ENCODE measurements around the gene CELSR1.
"Not testable (repeated sequence)": the region's sequence is repeated elsewhere in the genome, so short reads cannot be mapped to it uniquely, and the experiment has no call there.

Gene CELSR1

DNA sequence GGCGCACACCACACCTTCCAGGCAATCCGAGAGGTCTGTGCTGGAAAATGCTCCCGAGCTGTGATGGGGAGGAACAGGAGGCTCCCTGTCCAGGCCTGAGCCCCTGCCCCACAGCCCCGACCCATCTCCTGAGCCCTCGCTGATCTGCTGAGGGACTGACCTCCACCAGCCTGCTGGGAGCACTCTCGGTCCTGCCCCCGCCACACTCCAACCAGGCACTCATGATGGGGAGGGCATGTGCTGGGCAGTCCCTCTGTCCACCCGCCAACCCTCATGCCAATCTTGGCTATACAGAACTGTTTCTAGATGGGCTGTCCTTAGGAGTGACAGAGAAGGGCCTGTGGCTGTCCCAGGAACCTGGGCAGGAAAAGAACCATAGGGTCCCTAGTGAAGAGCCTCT, 131.1 kb downstream of the CELSR1 start:
- no peaks in the 10 kb centered on the region for H3K27me3 Mint-ChIP-seq
- no peaks in the 10 kb centered on the region for H3K4me1 Mint-ChIP-seq (ENCODE audit: low read depth)
- no peak overlapping the region for H3K27ac Mint-ChIP-seq

GRCh38 chr22:46405901-46406300, 131.5 kb downstream of the CELSR1 start:
- H3K4me3 Mint-ChIP-seq: no peak overlapping the region
- no peaks in the 10 kb centered on the region for H3K9me3 Mint-ChIP-seq
- H3K27ac Mint-ChIP-seq: no peak overlapping the region
- no peaks in the 10 kb centered on the region for H3K4me1 Mint-ChIP-seq (ENCODE audit: low read depth)
- H3K36me3 Mint-ChIP-seq (ENCODE audit: low read depth): no peaks in the 10 kb centered on the region
- H3K27me3 Mint-ChIP-seq: no peaks in the 10 kb centered on the region

More for the DNA sequence above, 131.1 kb downstream of the CELSR1 start:
- no peaks in the 10 kb centered on the region for H3K9me3 Mint-ChIP-seq
- H3K4me3 Mint-ChIP-seq: no peak overlapping the region
- H3K36me3 Mint-ChIP-seq (ENCODE audit: low read depth): no peaks in the 10 kb centered on the region

DNA sequence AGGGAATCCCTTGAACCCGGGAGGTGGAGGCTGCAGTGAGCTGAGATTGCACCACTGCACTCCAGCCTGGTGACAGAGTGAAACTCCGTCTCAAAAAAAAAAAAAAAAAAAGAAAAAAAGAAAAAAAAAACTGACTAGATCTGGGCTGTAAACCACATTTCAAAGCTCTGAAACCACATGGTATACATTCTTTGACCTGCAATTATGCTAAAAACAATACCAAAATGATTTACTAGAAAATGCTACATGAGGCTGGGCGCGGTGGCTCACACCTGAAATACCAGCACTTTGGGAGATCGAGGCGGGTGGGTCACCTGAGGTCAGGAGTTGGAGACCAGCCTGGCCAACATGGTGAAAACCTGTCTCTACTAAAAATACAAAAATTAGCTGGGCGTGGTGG, 133.5 kb downstream of the CELSR1 start:
- not testable (repeated sequence) for H3K4me3 Mint-ChIP-seq; H3K36me3 Mint-ChIP-seq (ENCODE audit: low read depth); H3K27me3 Mint-ChIP-seq; H3K9me3 Mint-ChIP-seq; H3K4me1 Mint-ChIP-seq (ENCODE audit: low read depth); H3K27ac Mint-ChIP-seq

GRCh38 chr22:46402505-46402904, 134.9 kb downstream of the CELSR1 start:
- Mint-ChIP-seq H3K4me3 (no peak overlapping the region), H3K9me3 (no peaks in the 10 kb centered on the region), H3K27me3 (no peaks in the 10 kb centered on the region), H3K36me3 (ENCODE audit: low read depth) (no peaks in the 10 kb centered on the region), H3K4me1 (ENCODE audit: low read depth) (no peaks in the 10 kb centered on the region), H3K27ac (no peak overlapping the region)

- no peaks in the 10 kb centered on the region for H3K36me3 Mint-ChIP-seq (ENCODE audit: low read depth)
- no peaks in the 10 kb centered on the region for H3K27me3 Mint-ChIP-seq
- no peaks in the 10 kb centered on the region for H3K9me3 Mint-ChIP-seq
- H3K27ac Mint-ChIP-seq: no peak overlapping the region
- H3K4me3 Mint-ChIP-seq: no peak overlapping the region
- H3K4me1 Mint-ChIP-seq (ENCODE audit: low read depth): no peaks in the 10 kb centered on the region
Measured at GRCh38 chr22:46401370-46401769, 136.1 kb downstream of the CELSR1 start.

DNA sequence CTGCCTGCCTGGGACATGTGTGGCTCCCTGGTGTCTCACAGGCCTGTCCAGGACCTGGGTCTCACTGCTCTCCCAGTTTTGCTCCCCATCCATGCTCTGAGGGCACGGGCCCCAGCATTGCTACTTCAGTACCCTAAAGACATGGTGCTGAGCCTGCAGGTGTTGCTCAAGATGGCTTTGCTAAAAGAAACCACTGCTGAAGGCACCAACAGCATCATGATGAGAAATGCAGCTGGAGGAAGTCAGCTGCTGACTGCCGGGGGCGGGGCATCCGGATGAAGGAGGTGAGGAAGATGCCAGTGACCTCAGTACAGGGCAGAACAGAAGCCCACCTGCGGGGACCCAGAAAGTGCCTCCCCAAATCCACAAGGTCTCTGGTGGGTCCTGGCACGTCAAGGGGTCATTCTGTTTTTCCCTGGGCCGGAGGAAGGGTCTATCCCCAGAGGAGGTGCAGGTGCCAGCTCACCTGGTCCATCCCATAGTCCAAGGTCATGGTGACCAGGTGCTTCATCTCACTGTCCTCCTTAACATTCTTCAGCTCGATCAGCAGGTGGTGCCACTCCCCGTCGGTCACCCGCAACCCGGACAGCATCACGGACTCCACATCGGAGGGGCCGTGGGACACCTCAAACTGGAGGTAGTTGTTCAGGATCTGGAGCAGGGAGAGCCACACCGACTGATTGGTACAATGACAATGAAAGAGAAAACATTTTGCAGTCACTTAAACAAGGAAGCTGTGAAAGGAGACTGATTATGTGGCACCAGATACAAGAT, 138.0 kb downstream of the CELSR1 start:
- no peaks in the 10 kb centered on the region for H3K9me3 Mint-ChIP-seq
- H3K4me3 Mint-ChIP-seq: no peak overlapping the region
- H3K36me3 Mint-ChIP-seq (ENCODE audit: low read depth): no peaks in the 10 kb centered on the region
- H3K27ac Mint-ChIP-seq: no peak overlapping the region
- H3K27me3 Mint-ChIP-seq: no peaks in the 10 kb centered on the region
- no peaks in the 10 kb centered on the region for H3K4me1 Mint-ChIP-seq (ENCODE audit: low read depth)

- Mint-ChIP-seq H3K4me1 (ENCODE audit: low read depth) (peaks cover 5% of the 10 kb centered on the region), H3K27me3 (no peaks in the 10 kb centered on the region), H3K36me3 (ENCODE audit: low read depth) (no peaks in the 10 kb centered on the region), H3K9me3 (no peaks in the 10 kb centered on the region), H3K4me3 (no peak overlapping the region), H3K27ac (no peak overlapping the region)
Measured at GRCh38 chr22:46397951-46398350, 139.5 kb downstream of the CELSR1 start.

GRCh38 chr22:46397514-46397913, 139.9 kb downstream of the CELSR1 start:
- H3K36me3 Mint-ChIP-seq (ENCODE audit: low read depth): no peaks in the 10 kb centered on the region
- H3K4me3 Mint-ChIP-seq: no peak overlapping the region
- no peaks in the 10 kb centered on the region for H3K9me3 Mint-ChIP-seq
- H3K4me1 Mint-ChIP-seq (ENCODE audit: low read depth): peaks cover 5% of the 10 kb centered on the region
- H3K27me3 Mint-ChIP-seq: no peaks in the 10 kb centered on the region
- H3K27ac Mint-ChIP-seq: no peak overlapping the region

- not testable (repeated sequence) for H3K4me1 Mint-ChIP-seq (ENCODE audit: low read depth); H3K36me3 Mint-ChIP-seq (ENCODE audit: low read depth); H3K27me3 Mint-ChIP-seq; H3K9me3 Mint-ChIP-seq; H3K4me3 Mint-ChIP-seq; H3K27ac Mint-ChIP-seq
Measured at GRCh38 chr22:46397049-46397448, 140.4 kb downstream of the CELSR1 start.

GRCh38 chr22:46395145-46395544, 142.3 kb downstream of the CELSR1 start:
- peaks cover 5% of the 10 kb centered on the region for H3K4me1 Mint-ChIP-seq (ENCODE audit: low read depth)
- no peak overlapping the region for H3K4me3 Mint-ChIP-seq
- no peak overlapping the region for H3K27ac Mint-ChIP-seq
- no peaks in the 10 kb centered on the region for H3K27me3 Mint-ChIP-seq
- no peaks in the 10 kb centered on the region for H3K9me3 Mint-ChIP-seq
- H3K36me3 Mint-ChIP-seq (ENCODE audit: low read depth): no peaks in the 10 kb centered on the region

- H3K4me1 Mint-ChIP-seq (ENCODE audit: low read depth): peaks cover 5% of the 10 kb centered on the region
- H3K27ac Mint-ChIP-seq: no peak overlapping the region
- no peak overlapping the region for H3K4me3 Mint-ChIP-seq
- no peaks in the 10 kb centered on the region for H3K27me3 Mint-ChIP-seq
- no peaks in the 10 kb centered on the region for H3K36me3 Mint-ChIP-seq (ENCODE audit: low read depth)
- no peaks in the 10 kb centered on the region for H3K9me3 Mint-ChIP-seq
Measured at GRCh38 chr22:46394622-46395021, 142.8 kb downstream of the CELSR1 start.

DNA sequence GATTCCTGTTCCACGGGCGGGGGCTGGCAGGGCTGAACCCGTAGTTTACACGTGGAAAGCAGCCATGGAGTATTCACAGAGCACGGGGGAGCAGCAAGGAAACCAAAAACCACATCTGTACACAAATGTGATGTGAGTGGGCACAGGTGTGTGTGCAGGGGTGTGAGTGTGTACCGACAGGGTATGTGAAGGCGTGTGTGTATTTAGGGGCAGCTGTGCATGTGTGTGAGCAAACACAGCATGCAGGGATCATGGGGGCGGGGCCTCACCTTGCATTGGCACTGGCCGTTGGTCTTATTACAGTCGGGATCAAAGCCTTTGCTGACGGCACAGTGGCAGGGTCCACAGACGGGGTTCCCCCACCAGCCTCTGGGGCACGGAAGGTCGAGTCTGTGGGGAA, 143.5 kb downstream of the CELSR1 start:
- Mint-ChIP-seq H3K9me3 (no peaks in the 10 kb centered on the region), H3K36me3 (ENCODE audit: low read depth) (no peaks in the 10 kb centered on the region), H3K27ac (no peak overlapping the region), H3K4me1 (ENCODE audit: low read depth) (peaks cover 5% of the 10 kb centered on the region), H3K4me3 (no peak overlapping the region), H3K27me3 (no peaks in the 10 kb centered on the region)

- H3K4me3 Mint-ChIP-seq: no peak overlapping the region
- H3K27me3 Mint-ChIP-seq: no peaks in the 10 kb centered on the region
- peaks cover 5% of the 10 kb centered on the region for H3K4me1 Mint-ChIP-seq (ENCODE audit: low read depth)
- H3K27ac Mint-ChIP-seq: no peak overlapping the region
- no peaks in the 10 kb centered on the region for H3K9me3 Mint-ChIP-seq
- no peaks in the 10 kb centered on the region for H3K36me3 Mint-ChIP-seq (ENCODE audit: low read depth)
Measured at GRCh38 chr22:46392137-46392844, 145.1 kb downstream of the CELSR1 start.

DNA sequence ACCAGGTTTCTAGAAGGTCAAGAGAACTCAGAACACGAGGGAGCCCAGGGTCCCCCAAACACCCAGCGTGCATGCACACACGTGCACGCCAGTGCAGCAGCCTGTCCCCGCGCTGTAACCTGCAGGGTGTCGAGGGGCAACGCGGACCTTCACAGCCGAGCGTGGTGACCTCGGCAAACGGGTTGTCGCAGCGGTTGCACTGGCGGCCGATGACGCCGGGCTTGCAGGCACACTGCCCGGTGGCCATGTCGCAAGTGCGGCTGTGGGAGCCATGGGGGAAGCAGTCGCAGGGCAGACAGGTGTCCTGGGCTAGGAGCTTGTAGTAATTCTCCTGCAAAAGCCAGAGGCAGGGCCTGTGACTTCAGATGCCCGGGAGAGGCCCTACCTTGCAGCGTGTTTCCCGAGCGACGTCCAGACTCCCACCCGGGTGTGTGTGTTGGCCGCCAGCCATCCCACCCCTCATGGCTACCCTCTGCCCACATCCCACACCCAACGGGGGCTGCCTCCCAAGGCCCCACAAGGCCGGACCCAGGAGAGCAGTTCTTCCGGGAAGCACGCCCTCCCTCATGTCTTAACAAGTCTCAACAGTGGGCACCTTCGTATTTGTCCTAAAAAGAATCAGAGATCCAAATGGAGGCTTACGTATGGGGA, 145.8 kb downstream of the CELSR1 start:
- Mint-ChIP-seq H3K27ac (no peak overlapping the region), H3K4me1 (ENCODE audit: low read depth) (peaks cover 5% of the 10 kb centered on the region), H3K27me3 (no peaks in the 10 kb centered on the region), H3K36me3 (ENCODE audit: low read depth) (no peaks in the 10 kb centered on the region), H3K4me3 (no peak overlapping the region), H3K9me3 (no peaks in the 10 kb centered on the region)

DNA sequence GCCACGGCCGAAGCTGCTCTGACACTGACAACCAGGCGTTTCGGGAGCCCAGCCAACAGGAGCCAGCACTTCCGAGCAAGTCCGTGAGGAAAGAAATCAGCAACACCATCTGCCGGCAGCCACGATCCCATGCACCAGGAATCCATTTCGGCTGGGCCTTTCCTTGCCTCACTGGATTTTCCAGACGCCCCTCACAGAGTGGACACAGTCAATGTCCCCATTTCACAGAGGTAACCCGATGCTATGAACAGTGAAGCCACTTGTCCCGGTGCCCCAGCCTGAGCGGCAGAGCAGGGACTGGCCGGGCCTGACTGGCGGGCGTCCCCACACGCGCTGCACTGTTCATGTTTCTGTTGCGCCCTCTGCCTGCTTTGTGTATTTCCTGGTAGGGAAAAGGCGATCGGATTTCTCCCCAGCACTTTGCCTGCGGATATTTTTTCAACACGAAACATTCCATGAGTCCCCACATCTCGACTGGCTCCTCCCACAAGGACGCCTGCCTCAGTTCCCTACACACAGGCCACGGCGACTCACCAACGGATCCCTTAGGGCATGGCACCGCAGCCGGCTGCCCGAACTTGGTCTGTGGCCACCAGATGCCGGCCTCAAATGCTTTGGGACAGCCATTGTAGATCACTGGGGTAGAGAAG, 146.6 kb downstream of the CELSR1 start:
- Mint-ChIP-seq H3K4me1 (ENCODE audit: low read depth) (peaks cover 5% of the 10 kb centered on the region), H3K4me3 (no peak overlapping the region), H3K9me3 (no peaks in the 10 kb centered on the region), H3K27ac (no peak overlapping the region), H3K27me3 (no peaks in the 10 kb centered on the region), H3K36me3 (ENCODE audit: low read depth) (no peaks in the 10 kb centered on the region)

Measured in stimulated activated naive CD8-positive, alpha-beta T cell treated with anti-CD3 and anti-CD28 coated beads, Interleukin-15, Interleukin-2, amounts not matched to agents 100 ng/mL and 50 ng/mL, for 24 hours (primary cell).